ENCODE data around the gene ISCA2. TPM values are rescaled to one million over a fixed set of nuclear protein-coding genes. Genes with fewer than 3 reads are reported as not detected.

Gene ISCA2
- total and polyA plus RNA-seq, 9 of the 15 experiments (the other 6 are each of a cell fraction or from before 2014, with no cell fraction given): 5.0 to 36.7 (median 18.1) TPM

DNA sequence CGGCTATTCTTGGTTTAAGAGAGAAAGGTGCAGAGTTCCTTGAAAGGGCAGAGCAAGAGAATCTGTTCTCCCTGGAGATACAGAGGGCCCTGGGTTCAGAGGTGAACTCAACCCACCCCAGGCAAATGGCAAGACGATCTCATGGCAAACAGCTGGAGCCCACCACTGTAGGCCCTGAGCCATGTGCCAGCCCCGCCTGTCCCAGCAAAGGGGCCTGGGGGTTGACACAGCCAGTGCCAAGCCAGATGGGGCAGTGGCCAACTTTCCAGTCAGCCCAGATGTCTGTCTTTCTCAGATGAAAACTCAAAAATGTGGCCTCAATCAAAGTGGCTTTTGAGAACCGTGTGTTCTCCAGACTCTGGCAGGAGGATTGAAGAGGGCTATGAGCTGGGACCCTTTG, 51.8 kb downstream of the ISCA2 start (continued):
- TF ChIP-seq, protein P1, sequence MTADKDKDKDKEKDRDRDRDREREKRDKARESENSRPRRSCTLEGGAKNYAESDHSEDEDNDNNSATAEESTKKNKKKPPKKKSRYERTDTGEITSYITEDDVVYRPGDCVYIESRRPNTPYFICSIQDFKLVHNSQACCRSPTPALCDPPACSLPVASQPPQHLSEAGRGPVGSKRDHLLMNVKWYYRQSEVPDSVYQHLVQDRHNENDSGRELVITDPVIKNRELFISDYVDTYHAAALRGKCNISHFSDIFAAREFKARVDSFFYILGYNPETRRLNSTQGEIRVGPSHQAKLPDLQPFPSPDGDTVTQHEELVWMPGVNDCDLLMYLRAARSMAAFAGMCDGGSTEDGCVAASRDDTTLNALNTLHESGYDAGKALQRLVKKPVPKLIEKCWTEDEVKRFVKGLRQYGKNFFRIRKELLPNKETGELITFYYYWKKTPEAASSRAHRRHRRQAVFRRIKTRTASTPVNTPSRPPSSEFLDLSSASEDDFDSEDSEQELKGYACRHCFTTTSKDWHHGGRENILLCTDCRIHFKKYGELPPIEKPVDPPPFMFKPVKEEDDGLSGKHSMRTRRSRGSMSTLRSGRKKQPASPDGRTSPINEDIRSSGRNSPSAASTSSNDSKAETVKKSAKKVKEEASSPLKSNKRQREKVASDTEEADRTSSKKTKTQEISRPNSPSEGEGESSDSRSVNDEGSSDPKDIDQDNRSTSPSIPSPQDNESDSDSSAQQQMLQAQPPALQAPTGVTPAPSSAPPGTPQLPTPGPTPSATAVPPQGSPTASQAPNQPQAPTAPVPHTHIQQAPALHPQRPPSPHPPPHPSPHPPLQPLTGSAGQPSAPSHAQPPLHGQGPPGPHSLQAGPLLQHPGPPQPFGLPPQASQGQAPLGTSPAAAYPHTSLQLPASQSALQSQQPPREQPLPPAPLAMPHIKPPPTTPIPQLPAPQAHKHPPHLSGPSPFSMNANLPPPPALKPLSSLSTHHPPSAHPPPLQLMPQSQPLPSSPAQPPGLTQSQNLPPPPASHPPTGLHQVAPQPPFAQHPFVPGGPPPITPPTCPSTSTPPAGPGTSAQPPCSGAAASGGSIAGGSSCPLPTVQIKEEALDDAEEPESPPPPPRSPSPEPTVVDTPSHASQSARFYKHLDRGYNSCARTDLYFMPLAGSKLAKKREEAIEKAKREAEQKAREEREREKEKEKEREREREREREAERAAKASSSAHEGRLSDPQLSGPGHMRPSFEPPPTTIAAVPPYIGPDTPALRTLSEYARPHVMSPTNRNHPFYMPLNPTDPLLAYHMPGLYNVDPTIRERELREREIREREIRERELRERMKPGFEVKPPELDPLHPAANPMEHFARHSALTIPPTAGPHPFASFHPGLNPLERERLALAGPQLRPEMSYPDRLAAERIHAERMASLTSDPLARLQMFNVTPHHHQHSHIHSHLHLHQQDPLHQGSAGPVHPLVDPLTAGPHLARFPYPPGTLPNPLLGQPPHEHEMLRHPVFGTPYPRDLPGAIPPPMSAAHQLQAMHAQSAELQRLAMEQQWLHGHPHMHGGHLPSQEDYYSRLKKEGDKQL (CRISPR knock-in tag; IDR thresholded peaks at IDR 0.05; ENCODE audit: borderline replicate concordance): no peak
- TF ChIP-seq CBX2 (IDR thresholded peaks at IDR 0.05; ENCODE audit: insufficient read depth, low read length, poor library complexity, severe bottlenecking): no peak
- TF ChIP-seq, protein P2, sequence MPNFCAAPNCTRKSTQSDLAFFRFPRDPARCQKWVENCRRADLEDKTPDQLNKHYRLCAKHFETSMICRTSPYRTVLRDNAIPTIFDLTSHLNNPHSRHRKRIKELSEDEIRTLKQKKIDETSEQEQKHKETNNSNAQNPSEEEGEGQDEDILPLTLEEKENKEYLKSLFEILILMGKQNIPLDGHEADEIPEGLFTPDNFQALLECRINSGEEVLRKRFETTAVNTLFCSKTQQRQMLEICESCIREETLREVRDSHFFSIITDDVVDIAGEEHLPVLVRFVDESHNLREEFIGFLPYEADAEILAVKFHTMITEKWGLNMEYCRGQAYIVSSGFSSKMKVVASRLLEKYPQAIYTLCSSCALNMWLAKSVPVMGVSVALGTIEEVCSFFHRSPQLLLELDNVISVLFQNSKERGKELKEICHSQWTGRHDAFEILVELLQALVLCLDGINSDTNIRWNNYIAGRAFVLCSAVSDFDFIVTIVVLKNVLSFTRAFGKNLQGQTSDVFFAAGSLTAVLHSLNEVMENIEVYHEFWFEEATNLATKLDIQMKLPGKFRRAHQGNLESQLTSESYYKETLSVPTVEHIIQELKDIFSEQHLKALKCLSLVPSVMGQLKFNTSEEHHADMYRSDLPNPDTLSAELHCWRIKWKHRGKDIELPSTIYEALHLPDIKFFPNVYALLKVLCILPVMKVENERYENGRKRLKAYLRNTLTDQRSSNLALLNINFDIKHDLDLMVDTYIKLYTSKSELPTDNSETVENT (CRISPR knock-in tag; IDR thresholded peaks at IDR 0.05): no peak
- no peak for TF ChIP-seq FOS (IDR thresholded peaks at IDR 0.05; ENCODE audit: extremely low read depth, insufficient read length)

All from K562 (cell line).